Activated T-cell treated with anti-CD3 and anti-CD28 coated beads for 24 hours (primary cell): ENCODE results near the gene SHISA3.

Source experiments
- DNase-seq: peaks from one replicate; pipeline ENCODE4 v3.0.0-alpha.2; 2020; ENCODE audit warnings: low read depth

Gene SHISA3

GRCh38 chr4:42445038-42445437 is 47.8 kb downstream of the SHISA3 start:
- no peak for DNase-seq

DNA sequence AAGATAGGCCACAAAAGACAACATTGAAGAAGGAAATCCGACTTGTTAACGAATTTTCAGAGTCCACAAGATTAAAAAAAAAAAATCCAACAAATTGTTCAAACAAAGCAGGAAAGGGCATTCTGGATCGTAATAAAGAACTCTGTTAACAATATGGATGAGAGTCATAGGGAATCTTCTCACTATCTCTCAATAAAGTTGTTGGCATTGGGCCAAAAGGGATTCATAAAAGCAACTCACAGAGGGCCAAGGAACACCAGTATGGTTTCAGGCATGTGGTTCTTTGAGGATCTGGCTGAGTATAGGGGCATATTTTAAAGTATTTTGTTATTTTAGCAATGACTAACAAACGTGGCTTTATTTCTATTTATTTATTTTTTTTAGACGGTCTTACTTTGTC is 49.5 kb downstream of the SHISA3 start:
- DNase-seq = no peak
